Stimulated activated CD8-positive, alpha-beta memory T cell treated with anti-CD3 and anti-CD28 coated beads, Interleukin-12 subunit alpha, Interleukin-12 subunit beta, amount 100 ng/mL, for 1 hour (primary cell): ENCODE measurements around the gene TNFAIP8L3.

ENCODE experiments used
- DNase-seq: peaks from one replicate; pipeline ENCODE4 v3.0.0-alpha.2; 2020; ENCODE audit warnings: low read depth

Gene TNFAIP8L3

GRCh38 chr15:51114437-51115119, 19.9 kb upstream of the TNFAIP8L3 start:
- no peak for DNase-seq

- DNase-seq: no peak
Measured at GRCh38 chr15:51112078-51112477, 17.4 kb upstream of the TNFAIP8L3 start.

GRCh38 chr15:51111061-51111460, 16.4 kb upstream of the TNFAIP8L3 start:
- no peak for DNase-seq

GRCh38 chr15:51110171-51110570, 15.5 kb upstream of the TNFAIP8L3 start:
- no peak for DNase-seq

GRCh38 chr15:51108933-51109550, 14.3 kb upstream of the TNFAIP8L3 start:
- no peak for DNase-seq

- DNase-seq: no peak
Measured at GRCh38 chr15:51107612-51108011, 12.9 kb upstream of the TNFAIP8L3 start.

- no peak for DNase-seq
Measured at GRCh38 chr15:51106481-51106880, 11.8 kb upstream of the TNFAIP8L3 start.

GRCh38 chr15:51105430-51106016, 10.8 kb upstream of the TNFAIP8L3 start:
- DNase-seq: no peak

- DNase-seq: no peak
Measured at GRCh38 chr15:51104512-51104911, 9.8 kb upstream of the TNFAIP8L3 start.

- DNase-seq: no peak
Measured at GRCh38 chr15:51103330-51103729, 8.6 kb upstream of the TNFAIP8L3 start.

GRCh38 chr15:51100785-51101489, 6.2 kb upstream of the TNFAIP8L3 start:
- DNase-seq: no peak

- DNase-seq: no peak
Measured at GRCh38 chr15:51099185-51099584, 4.5 kb upstream of the TNFAIP8L3 start.

- DNase-seq: no peak
Measured at GRCh38 chr15:51098331-51098619, 3.6 kb upstream of the TNFAIP8L3 start.

GRCh38 chr15:51097553-51098330, 3.0 kb upstream of the TNFAIP8L3 start:
- no peak for DNase-seq

- no peak for DNase-seq
Measured at GRCh38 chr15:51096976-51097375, 2.3 kb upstream of the TNFAIP8L3 start.

- DNase-seq: no peak
Measured at GRCh38 chr15:51095681-51096331, 1.1 kb upstream of the TNFAIP8L3 start.

- no peak for DNase-seq
Measured at GRCh38 chr15:51093839-51094605, 684 bp downstream of the TNFAIP8L3 start.

GRCh38 chr15:51093488-51093838, 1.2 kb downstream of the TNFAIP8L3 start:
- no peak for DNase-seq

- no peak for DNase-seq
Measured at GRCh38 chr15:51092480-51093040, 2.1 kb downstream of the TNFAIP8L3 start.

GRCh38 chr15:51090753-51091152, 4.0 kb downstream of the TNFAIP8L3 start:
- DNase-seq: no peak
